IMR-90 (cell line): Measurements from ENCODE around the gene GMNN. TPM values are rescaled to one million over a fixed set of nuclear protein-coding genes. Genes with fewer than 3 reads are reported as not detected.

ENCODE experiments used
- ATAC-seq: fragments of 200-7000 bp; cut with Tn5 transposase; 2 replicates; pipeline ENCODE4 v1.9.1; 2020; ENCODE audit warnings: low read depth, mild to moderate bottlenecking, moderate library complexity
- BruUV-seq: library from RNA; stranded (reverse); fragments of 400-500 nt; replicated peaks from 2 replicates; lab custom pipeline; 2021; lab: Mats Ljungman, UMichigan
- CTCF ChIA-PET: fragments of 300-600 bp; formaldehyde crosslinking; extraction: SDS; loops from one replicate; lab custom pipeline; 2021; ENCODE audit warnings: antibody characterized with exemption; lab: Yijun Ruan, JAX
- POLR2A ChIA-PET: fragments of 300-600 bp; sonication (Branson Sonifier 250); formaldehyde crosslinking; loops from one replicate; lab custom pipeline; 2022; ENCODE audit warnings: antibody characterized with exemption; ENCODE audit not compliant: unreplicated experiment; lab: Charles Lee
- DNase-seq: peaks from one replicate; pipeline ENCODE4 v3.0.0; 2013
- H2AFZ ChIP-seq: replicated peaks from 2 replicates; pipeline ENCODE3; 2013; ENCODE audit warnings: low read length, mild to moderate bottlenecking; ENCODE audit not compliant: poor library complexity
- H2AK5ac ChIP-seq: 2 replicates; pipeline ENCODE4 v1.6.1; 2013; ENCODE audit warnings: low read depth, low read length, inconsistent platforms
- H2AK9ac ChIP-seq: replicated peaks from 2 replicates; pipeline ENCODE3; 2013; ENCODE audit warnings: mild to moderate bottlenecking, low read depth, low read length, moderate library complexity; ENCODE audit not compliant: poor library complexity
- H2BK120ac ChIP-seq: 2 replicates; pipeline ENCODE4 v1.6.1; 2013; ENCODE audit warnings: low read depth, low read length, inconsistent platforms
- H2BK15ac ChIP-seq: 3 replicates; pipeline ENCODE4 v1.6.1; 2013; ENCODE audit warnings: low read depth, low read length, inconsistent platforms
- H2BK20ac ChIP-seq: 2 replicates; pipeline ENCODE4 v1.6.1; 2013; ENCODE audit warnings: low read depth, mild to moderate bottlenecking, inconsistent platforms, low read length, moderate library complexity
- H2BK5ac ChIP-seq: 2 replicates; pipeline ENCODE4 v1.6.1; 2013; ENCODE audit warnings: mild to moderate bottlenecking, low read depth, low read length, inconsistent platforms; ENCODE audit not compliant: poor library complexity, severe bottlenecking
- H3K14ac ChIP-seq: replicated peaks from 2 replicates; pipeline ENCODE4 v1.6.1; 2013; ENCODE audit warnings: low read depth, low read length, inconsistent platforms
- H3K18ac ChIP-seq: 2 replicates; pipeline ENCODE4 v1.6.1; 2013; ENCODE audit warnings: low read depth, low read length, control low read depth
- H3K23ac ChIP-seq: 2 replicates; pipeline ENCODE4 v1.6.1; 2013; ENCODE audit warnings: low read depth, low read length, inconsistent platforms
- H3K27ac ChIP-seq: 2 replicates; pipeline ENCODE4 v1.5.1; 2013; ENCODE audit warnings: mild to moderate bottlenecking, control low read depth, low read length; ENCODE audit not compliant: insufficient read depth
- H3K27me3 ChIP-seq: 2 replicates; pipeline ENCODE4 v1.6.1; 2013; ENCODE audit warnings: low read length; ENCODE audit not compliant: control insufficient read depth, insufficient read depth
- H3K36me3 ChIP-seq: 2 replicates; pipeline ENCODE4 v1.6.1; 2013; ENCODE audit warnings: low read length, mixed read lengths; ENCODE audit not compliant: control insufficient read depth, insufficient read depth
- H3K4ac ChIP-seq: 2 replicates; pipeline ENCODE4 v1.6.1; 2013; ENCODE audit warnings: low read depth, low read length, inconsistent platforms
- H3K4me1 ChIP-seq: 2 replicates; pipeline ENCODE4 v1.6.1; 2013; ENCODE audit warnings: low read length, mixed read lengths; ENCODE audit not compliant: control insufficient read depth, insufficient read depth
- H3K4me2 ChIP-seq: 2 replicates; pipeline ENCODE4 v1.6.1; 2013; ENCODE audit warnings: low read depth, mild to moderate bottlenecking, control low read depth, low read length, moderate library complexity
- H3K4me3 ChIP-seq: 2 replicates; pipeline ENCODE4 v1.5.1; 2013; ENCODE audit warnings: low read depth, mild to moderate bottlenecking, control low read depth, low read length, moderate library complexity; ENCODE audit not compliant: insufficient read depth
- H3K56ac ChIP-seq: 2 replicates; pipeline ENCODE4 v1.6.1; 2013; ENCODE audit warnings: low read length, inconsistent platforms; ENCODE audit not compliant: insufficient read depth; ENCODE audit errors: extremely low read depth
- H3K79me1 ChIP-seq, 2 experiments: 2 replicates each; pipeline ENCODE4 v1.6.1; 2013; ENCODE audit warnings: low read length in 2 of 2, inconsistent platforms in 1 of 2, low read depth in 1 of 2
- H3K9ac ChIP-seq: 2 replicates; pipeline ENCODE4 v1.6.1; 2013; ENCODE audit warnings: low read depth, low read length, control low read depth
- H3K9me1 ChIP-seq: 2 replicates; pipeline ENCODE4 v1.6.1; 2013; ENCODE audit warnings: low read length, inconsistent platforms; ENCODE audit not compliant: insufficient read depth
- H3K9me3 ChIP-seq: 2 replicates; pipeline ENCODE4 v1.6.1; 2013; ENCODE audit warnings: low read length; ENCODE audit not compliant: control insufficient read depth, insufficient read depth
- H4K20me1 ChIP-seq: 2 replicates; pipeline ENCODE4 v1.6.1; 2013; ENCODE audit warnings: low read length, inconsistent platforms; ENCODE audit not compliant: insufficient read depth
- H4K5ac ChIP-seq: 2 replicates; pipeline ENCODE4 v1.6.1; 2013; ENCODE audit warnings: mild to moderate bottlenecking, low read depth, low read length, control low read depth
- H4K8ac ChIP-seq, 2 experiments: 2 replicates each; pipeline ENCODE4 v1.6.1; 2013; ENCODE audit warnings: low read depth in 2 of 2, low read length in 2 of 2, control low read depth in 1 of 2, inconsistent platforms in 1 of 2
- H4K91ac ChIP-seq: 2 replicates; pipeline ENCODE4 v1.6.1; 2013; ENCODE audit warnings: low read depth, low read length, inconsistent platforms; ENCODE audit not compliant: insufficient read depth
- CEBPB ChIP-seq: IDR thresholded peaks from 2 replicates; pipeline ENCODE4 v1.6.1; 2012; ENCODE audit warnings: low read depth, low read length, improper control_type of control experiment
- CTCF ChIP-seq: conservative IDR thresholded peaks from 2 replicates; pipeline ENCODE4 v1.5.1; 2012; ENCODE audit warnings: mild to moderate bottlenecking, low read depth, low read length, improper control_type of control experiment
- FOS ChIP-seq: fragments of 150-350 bp; IDR thresholded peaks from 2 replicates; pipeline ENCODE4 v1.6.1; 2016; ENCODE audit warnings: low read depth, low read length
- MAZ ChIP-seq: IDR thresholded peaks from 2 replicates; pipeline ENCODE4 v1.6.1; 2012; ENCODE audit warnings: low read depth, mild to moderate bottlenecking, low read length, improper control_type of control experiment, moderate library complexity, borderline replicate concordance
- RCOR1 ChIP-seq: IDR thresholded peaks from 2 replicates; pipeline ENCODE4 v1.6.1; 2012; ENCODE audit warnings: mild to moderate bottlenecking, low read length, improper control_type of control experiment; ENCODE audit not compliant: insufficient replicate concordance
- WGBS, 2 experiments: methylation state at CpG; one replicate each; pipeline versions ENCODE4 v1.1.5 to v1.1.7; 2013; ENCODE audit warnings: missing lambda C conversion rate in 2 of 2; ENCODE audit not compliant: insufficient read length in 1 of 2; ENCODE audit errors: extremely low coverage in 2 of 2; 5-methylcytosine and 5-hydroxymethylcytosine counted together
- dilution Hi-C: fragments of 300-500 bp; cut with HindIII; formaldehyde crosslinking; loops from one replicate; pipeline ENCODE4 v1.14.3; 2018; ENCODE audit warnings: low sequenced_read_pairs; ENCODE audit not compliant: unreplicated experiment
- in situ Hi-C: fragments of 300-500 bp; cut with MboI; formaldehyde crosslinking; loops from 3 replicates; pipeline ENCODE4 v1.14.3; 2019; ENCODE audit warnings: low sequenced_read_pairs, inconsistent platforms, mixed read lengths
- intact Hi-C: fragments of 100-400 bp; cut with micrococcal nuclease; formaldehyde crosslinking; loops from 2 replicates; pipeline ENCODE4 v1.10.0; 2022
- polyA plus RNA-seq, 3 experiments: library from polyadenylated mRNA; depleted of rRNA; stranded (reverse); fragments of >200 nt; gene quantifications; 2 replicates each; pipeline ENCODE4 v1.2.3, GENCODE V29; 2012; ENCODE audit warnings: low replicate concordance in 1 of 3
- total RNA-seq: library from RNA; depleted of rRNA; stranded (reverse); fragments of >200 nt; gene quantifications from 2 replicates; pipeline ENCODE4 v1.2.3, GENCODE V29; 2012

Gene GMNN
- total and polyA plus RNA-seq, 2 of the 4 experiments (the other 2 are of a cell fraction): 19.7 to 22.2 TPM

- H3K4me2 ChIP-seq: peak overlapping the region; percentile 14
- peaks cover 2% of the 10 kb centered on the region; the same call in 1 of the 2 replicates for H3K36me3 ChIP-seq
- CTCF ChIA-PET: no interaction called here
- H3K9me3 ChIP-seq: no peaks in the 10 kb centered on the region
- peak overlapping the region; percentile 64 for H2BK5ac ChIP-seq
- POLR2A ChIA-PET: no interaction called here
- H3K23ac ChIP-seq: no peak overlapping the region
- H3K27ac ChIP-seq: no peak overlapping the region
- dilution Hi-C loops: no loop called here
- no peak overlapping the region for H4K91ac ChIP-seq
- intact Hi-C loops: loop anchor here (5.0 kb wide), 2 partner anchors 75 to 235 kb away; no protein-coding TSS in a partner anchor
- H4K8ac ChIP-seq: no peak overlapping the region
- no peak overlapping the region for H2BK120ac ChIP-seq
- H2BK15ac ChIP-seq: no peak overlapping the region
- no CpG with 5 or more reads among the region's 1 CpG for WGBS, 2 experiments
- H2BK20ac ChIP-seq: no peak overlapping the region
- peaks cover 6% of the 10 kb centered on the region for H3K4me1 ChIP-seq
- H4K20me1 ChIP-seq: peaks cover 11% of the 10 kb centered on the region
- H3K9me1 ChIP-seq: no peaks in the 10 kb centered on the region
- no peak overlapping the region for H3K56ac ChIP-seq
- no peak for ATAC-seq
- H3K4me3 ChIP-seq: no peak overlapping the region
- no peak overlapping the region for H4K5ac ChIP-seq
- no peak overlapping the region for H3K18ac ChIP-seq
- no peak overlapping the region for H3K9ac ChIP-seq
- TF ChIP-seq CTCF (no peak), FOS (no peak), MAZ (no peak), RCOR1 (no peak), CEBPB (no peak)
- no peak overlapping the region for H3K14ac ChIP-seq
- no peak overlapping the region for H2AFZ ChIP-seq
- H3K4ac ChIP-seq: no peak overlapping the region
- H2AK9ac ChIP-seq: no peak overlapping the region
- no TSS peak for BruUV-seq
- no peak for DNase-seq
- no peaks in the 10 kb centered on the region for H3K27me3 ChIP-seq
- H3K79me1 ChIP-seq: peaks cover 9 to 18% of the 10 kb centered on the region in 2 experiments; a peak in 1 of 4 replicates
- in situ Hi-C loops: no loop called here
- no peak overlapping the region for H2AK5ac ChIP-seq
Observed at GRCh38 chr6:24777227-24777626, 2.5 kb downstream of the GMNN start.
